Prostate gland (tissue), 2 donors: ENCODE results near the gene TRIM15.

ENCODE experiments used
- POLR2A ChIP-seq: fragments of 450-650 bp; IDR thresholded peaks from one replicate; pipeline ENCODE4 v1.6.1; 2016; ENCODE audit warnings: antibody characterized with exemption, mild to moderate bottlenecking
- POLR2AphosphoS5 ChIP-seq: sonication (generic); formaldehyde crosslinking; IDR thresholded peaks from one replicate; pipeline ENCODE4 v1.6.1; 2017; ENCODE audit warnings: antibody characterized with exemption
- TF ChIP-seq, protein P1 (sequence below), 4 experiments: fragments of 200-600 bp in 2 of 4; fragments of 450-650 bp in 2 of 4; sonication (generic) in 2 of 4; IDR thresholded peaks; 1 replicate in 3 of 4; 2 replicates in 1 of 4; pipeline ENCODE4 v1.5.1; 2016 to 2019; ENCODE audit warnings: antibody characterized with exemption in 4 of 4, mild to moderate bottlenecking in 2 of 4, moderate library complexity in 2 of 4

DNA sequence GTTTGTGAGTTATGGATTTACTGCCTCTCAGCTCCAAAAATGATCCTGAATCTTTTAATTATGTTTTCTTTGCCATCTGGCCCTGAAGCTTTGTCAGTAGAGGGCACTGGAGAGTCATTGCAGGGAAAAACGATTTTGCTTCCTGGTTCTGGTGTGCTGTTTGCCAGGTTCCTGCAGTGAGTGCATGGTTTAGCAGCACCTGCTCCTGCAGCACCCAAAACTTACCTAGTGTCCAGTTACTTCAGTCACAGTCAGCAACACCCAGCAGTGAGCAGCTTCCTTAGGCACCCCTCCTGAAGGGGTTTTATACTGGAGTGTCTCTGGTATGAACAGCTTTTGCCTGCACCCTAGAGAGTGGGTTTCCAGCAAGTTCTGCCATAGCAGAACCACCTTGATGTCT is 55.9 kb downstream of the TRIM15 start:
- TF ChIP-seq, protein P1, sequence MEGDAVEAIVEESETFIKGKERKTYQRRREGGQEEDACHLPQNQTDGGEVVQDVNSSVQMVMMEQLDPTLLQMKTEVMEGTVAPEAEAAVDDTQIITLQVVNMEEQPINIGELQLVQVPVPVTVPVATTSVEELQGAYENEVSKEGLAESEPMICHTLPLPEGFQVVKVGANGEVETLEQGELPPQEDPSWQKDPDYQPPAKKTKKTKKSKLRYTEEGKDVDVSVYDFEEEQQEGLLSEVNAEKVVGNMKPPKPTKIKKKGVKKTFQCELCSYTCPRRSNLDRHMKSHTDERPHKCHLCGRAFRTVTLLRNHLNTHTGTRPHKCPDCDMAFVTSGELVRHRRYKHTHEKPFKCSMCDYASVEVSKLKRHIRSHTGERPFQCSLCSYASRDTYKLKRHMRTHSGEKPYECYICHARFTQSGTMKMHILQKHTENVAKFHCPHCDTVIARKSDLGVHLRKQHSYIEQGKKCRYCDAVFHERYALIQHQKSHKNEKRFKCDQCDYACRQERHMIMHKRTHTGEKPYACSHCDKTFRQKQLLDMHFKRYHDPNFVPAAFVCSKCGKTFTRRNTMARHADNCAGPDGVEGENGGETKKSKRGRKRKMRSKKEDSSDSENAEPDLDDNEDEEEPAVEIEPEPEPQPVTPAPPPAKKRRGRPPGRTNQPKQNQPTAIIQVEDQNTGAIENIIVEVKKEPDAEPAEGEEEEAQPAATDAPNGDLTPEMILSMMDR (IDR thresholded peaks at IDR 0.05) = peak; percentile 29 to 74 (median 62)
- TF ChIP-seq POLR2AphosphoS5 = peak; percentile 67
- no peak for TF ChIP-seq POLR2A
